Glomerular visceral epithelial cell (primary cell): Measurements from ENCODE around the gene ACSM2B.
"Not testable (repeated sequence)": the region's sequence is repeated elsewhere in the genome, so short reads cannot be mapped to it uniquely, and the experiment has no call there.

Experiments used
- DNase-seq: peaks from one replicate; pipeline ENCODE4 v3.0.0-alpha.2; 2016; ENCODE audit errors: extremely low spot score

ACSM2B gene

GRCh38 chr16:20576145-20576544 is at the start of gene ACSM2B:
Gene ACSM2B, minus strand, starts transcription at chr16:20576367. Its CDS starts 11,522 bp downstream, at chr16:20564845.
- DNase-seq, result not testable (repeated sequence)

GRCh38 chr16:20624882-20625807 is 49.0 kb upstream of the ACSM2B start:
- DNase-seq, result no peak

GRCh38 chr16:20624205-20624604 is 48.0 kb upstream of the ACSM2B start:
- no peak for DNase-seq

GRCh38 chr16:20622498-20622870 is 46.3 kb upstream of the ACSM2B start:
- no peak for DNase-seq

GRCh38 chr16:20621406-20621805 is 45.2 kb upstream of the ACSM2B start:
- DNase-seq, result no peak

GRCh38 chr16:20620770-20621169 is 44.6 kb upstream of the ACSM2B start:
- DNase-seq, result no peak

GRCh38 chr16:20620003-20620402 is 43.8 kb upstream of the ACSM2B start:
- DNase-seq, result no peak

GRCh38 chr16:20617271-20617670 is 41.1 kb upstream of the ACSM2B start:
- no peak for DNase-seq

- peak; percentile 13 for DNase-seq
Observed at GRCh38 chr16:20614186-20615141, 38.3 kb upstream of the ACSM2B start.

- DNase-seq, result no peak
Observed at GRCh38 chr16:20613481-20614185, 37.5 kb upstream of the ACSM2B start.

- DNase-seq, result no peak
Observed at GRCh38 chr16:20612551-20613480, 36.6 kb upstream of the ACSM2B start.

- no peak for DNase-seq
Observed at GRCh38 chr16:20611975-20612481, 35.9 kb upstream of the ACSM2B start.

- DNase-seq, result no peak
Observed at GRCh38 chr16:20611350-20611902, 35.3 kb upstream of the ACSM2B start.

- DNase-seq, result no peak
Observed at GRCh38 chr16:20610892-20611349, 34.8 kb upstream of the ACSM2B start.

GRCh38 chr16:20610211-20610891 is 34.2 kb upstream of the ACSM2B start:
- no peak for DNase-seq

GRCh38 chr16:20602205-20602604 is 26.0 kb upstream of the ACSM2B start:
- not testable (repeated sequence) for DNase-seq

GRCh38 chr16:20599475-20599874 is 23.3 kb upstream of the ACSM2B start:
- DNase-seq, result not testable (repeated sequence)

- no peak for DNase-seq
Observed at GRCh38 chr16:20598832-20599469, 22.8 kb upstream of the ACSM2B start.

- not testable (repeated sequence) for DNase-seq
Observed at GRCh38 chr16:20595694-20596093, 19.5 kb upstream of the ACSM2B start.
